GM19035 (cell line): ENCODE results near the gene TPPP3.

Source experiments
- ATAC-seq: cut with Tn5 transposase; IDR thresholded peaks from one replicate; pipeline ENCODE4 v1.9.1; 2021; ENCODE audit not compliant: unreplicated experiment

Gene TPPP3

GRCh38 chr16:67350324-67350723 lies 43.0 kb downstream of the TPPP3 start:
- no peak for ATAC-seq

DNA sequence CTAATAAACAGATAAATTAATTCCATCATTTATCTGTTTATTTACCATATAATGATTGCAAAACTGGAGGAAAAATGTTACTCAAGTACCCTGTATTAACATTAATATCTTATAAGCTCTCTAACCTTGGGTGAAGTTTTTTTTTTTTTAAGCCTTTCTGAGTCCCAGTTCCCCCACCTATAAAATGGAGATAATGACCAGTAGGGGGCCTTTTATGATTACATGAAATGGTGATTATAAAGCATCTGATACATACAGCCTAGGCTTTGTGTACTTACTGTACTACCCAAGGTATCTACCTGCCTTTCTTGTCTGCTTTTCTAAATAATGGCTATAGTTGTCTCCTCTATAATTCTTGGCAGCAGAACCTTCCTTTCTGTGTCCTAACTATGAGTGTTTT lies 44.1 kb downstream of the TPPP3 start:
- ATAC-seq, result no peak

DNA sequence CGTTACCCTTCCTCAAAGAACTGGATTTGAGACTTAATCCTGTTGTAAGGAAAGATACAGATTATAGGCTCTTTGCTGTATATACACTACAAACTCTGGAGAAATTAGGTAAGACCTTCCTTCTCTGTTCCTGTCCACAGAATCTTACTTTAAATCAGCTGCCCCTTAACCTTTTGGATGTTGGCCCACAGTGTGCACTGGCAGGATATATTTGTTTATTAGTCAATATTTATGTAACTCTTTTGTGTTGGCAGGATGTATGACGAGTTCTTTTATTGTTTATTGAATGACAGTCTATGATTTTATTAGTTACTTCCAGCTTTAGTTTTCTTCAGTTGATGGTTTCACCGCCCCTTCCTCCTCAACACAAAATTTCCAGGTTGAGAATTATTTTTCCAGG lies 47.0 kb downstream of the TPPP3 start:
- no peak for ATAC-seq

DNA sequence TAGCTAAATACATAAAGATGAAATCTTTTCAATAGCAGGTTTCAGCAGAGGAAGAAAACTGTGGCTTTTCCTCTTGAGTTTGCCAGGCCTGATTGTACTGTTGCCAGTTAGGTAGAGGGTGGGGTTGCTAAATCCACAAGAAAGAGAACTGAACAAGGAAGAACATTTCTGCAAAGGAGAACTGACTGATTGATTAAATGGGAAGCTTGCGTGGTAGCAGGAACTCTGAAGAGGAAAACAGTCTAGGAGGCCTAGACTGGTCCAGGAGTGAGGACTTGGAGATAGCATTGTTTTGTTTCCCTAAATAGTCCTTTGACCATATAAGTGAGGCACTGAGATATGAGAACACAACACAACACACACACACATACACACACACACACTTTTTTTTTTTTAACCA lies 47.9 kb downstream of the TPPP3 start:
- ATAC-seq, result no peak

DNA sequence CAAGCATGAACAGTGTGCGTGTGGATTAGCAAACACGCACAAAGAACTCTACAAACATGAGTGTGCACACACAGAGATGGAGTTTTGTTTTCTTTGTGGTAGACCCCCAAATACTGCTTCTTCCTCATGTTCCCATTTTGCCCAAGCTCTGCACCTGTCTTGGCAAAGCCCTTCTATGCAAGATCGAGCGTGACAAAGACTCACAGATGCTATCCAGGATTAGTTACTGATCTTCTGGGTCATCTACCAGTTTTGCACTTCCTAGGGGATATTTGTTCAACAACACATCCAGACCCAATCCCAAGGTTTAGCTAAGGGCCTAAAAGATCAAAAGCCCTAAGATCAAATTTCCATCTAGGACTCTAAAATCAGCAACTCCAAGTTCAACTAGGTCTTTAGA lies 50.7 kb downstream of the TPPP3 start:
- no peak for ATAC-seq

DNA sequence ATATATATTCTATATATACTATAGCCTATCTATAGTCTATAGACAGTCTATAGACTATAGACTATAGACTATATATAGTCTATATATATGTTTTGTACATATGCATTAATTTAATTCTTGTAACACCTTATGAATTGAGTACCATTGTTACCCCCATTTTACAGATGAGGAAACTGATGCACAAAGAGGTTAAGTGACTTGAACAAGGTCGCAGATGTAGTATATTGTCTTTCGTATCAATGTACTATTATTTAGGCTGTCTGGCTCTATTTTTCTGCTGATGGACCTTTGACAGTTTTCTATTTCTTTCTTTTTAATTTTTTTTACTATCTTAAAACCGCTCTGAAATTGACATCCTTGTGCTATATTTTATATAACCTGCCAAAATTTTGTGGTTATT lies 52.0 kb downstream of the TPPP3 start:
- ATAC-seq, result no peak
